CD4-positive, alpha-beta memory T cell (primary cell): ENCODE results near the gene CSF1R. TPM values are rescaled to one million over a fixed set of nuclear protein-coding genes. Genes with fewer than 3 reads are reported as not detected.

ENCODE experiments used
- CTCF ChIA-PET: fragments of 350-600 bp; sonication (Branson Sonifier 250); formaldehyde crosslinking; loops from one replicate; lab custom pipeline; 2021; ENCODE audit warnings: inconsistent platforms; ENCODE audit not compliant: partially characterized antibody; lab: Charles Lee
- POLR2A ChIA-PET: fragments of 350-600 bp; sonication (Branson Sonifier 250); formaldehyde crosslinking; loops from one replicate; lab custom pipeline; 2021; ENCODE audit not compliant: partially characterized antibody; lab: Charles Lee
- DNase-seq, 5 donors: peaks; one replicate each; pipeline versions ENCODE4 v3.0.0 to v3.0.0-alpha.2; 2020 to 2022; ENCODE audit warnings: mixed read lengths in 1 of 5
- H3K27ac ChIP-seq: one replicate; pipeline ENCODE4 v1.7.0; 2013; ENCODE audit warnings: low read depth, low read length
- H3K27me3 ChIP-seq: 2 replicates; pipeline ENCODE4 v1.7.0; 2013; ENCODE audit warnings: mild to moderate bottlenecking, low read length, moderate library complexity; ENCODE audit not compliant: insufficient read depth
- H3K36me3 ChIP-seq: 2 replicates; pipeline ENCODE4 v1.7.0; 2013; ENCODE audit warnings: mild to moderate bottlenecking, low read length, moderate library complexity; ENCODE audit not compliant: insufficient read depth
- H3K4me1 ChIP-seq: 2 replicates; pipeline ENCODE4 v1.7.0; 2013; ENCODE audit warnings: mild to moderate bottlenecking, low read length, moderate library complexity; ENCODE audit not compliant: insufficient read depth
- H3K4me3 ChIP-seq, 2 donors: one replicate each; pipeline ENCODE4 v1.7.0; 2013; ENCODE audit warnings: low read length in 2 of 2, mild to moderate bottlenecking in 1 of 2
- H3K9me3 ChIP-seq, 2 donors: one replicate each; pipeline ENCODE4 v1.7.0; 2013; ENCODE audit warnings: low read length in 2 of 2, control low read depth in 1 of 2; ENCODE audit not compliant: control insufficient read depth in 1 of 2
- H3K27ac Mint-ChIP-seq, 7 donors: one replicate each; pipeline ENCODE4 v1.8.0; 2020 to 2021; ENCODE audit warnings: mixed read lengths in 7 of 7, mild to moderate bottlenecking in 6 of 7, inconsistent platforms in 3 of 7, moderate library complexity in 3 of 7
- H3K27me3 Mint-ChIP-seq, 2 donors: one replicate each; pipeline ENCODE4 v1.8.0; 2020 to 2021; ENCODE audit warnings: mixed read lengths in 2 of 2
- H3K36me3 Mint-ChIP-seq, 2 donors: one replicate each; pipeline ENCODE4 v1.8.0; 2020 to 2021; ENCODE audit warnings: mixed read lengths in 2 of 2, inconsistent platforms in 1 of 2, mild to moderate bottlenecking in 1 of 2
- H3K4me1 Mint-ChIP-seq, 4 donors: one replicate each; pipeline ENCODE4 v1.8.0; 2020 to 2021; ENCODE audit warnings: mixed read lengths in 4 of 4, mild to moderate bottlenecking in 1 of 4
- H3K4me3 Mint-ChIP-seq, 8 donors: one replicate each; pipeline ENCODE4 v1.8.0; 2020 to 2021; ENCODE audit warnings: mixed read lengths in 8 of 8, mild to moderate bottlenecking in 7 of 8, moderate library complexity in 6 of 8, inconsistent platforms in 3 of 8
- H3K9me3 Mint-ChIP-seq, 8 donors: one replicate each; pipeline ENCODE4 v1.8.0; 2020 to 2021; ENCODE audit warnings: mixed read lengths in 8 of 8, mild to moderate bottlenecking in 5 of 8, inconsistent platforms in 3 of 8, moderate library complexity in 1 of 8
- intact Hi-C: fragments of 100-400 bp; cut with micrococcal nuclease; formaldehyde crosslinking; loops from one replicate; pipeline ENCODE4 v1.15.1; 2023
- polyA plus RNA-seq, 2 donors: library from polyadenylated mRNA; unstranded; fragments of 300-500 nt; fragmentation: Illumina TruSeq; gene quantifications; one replicate each; pipeline ENCODE4 v1.2.3, GENCODE V29; 2021
- total RNA-seq, 2 experiments: library from RNA; stranded (reverse); gene quantifications; one replicate each; pipeline ENCODE4 v1.2.3, GENCODE V29; 2021

CSF1R gene
- total and polyA plus RNA-seq, 4 experiments from 2014 or later = 0.04 to 2.9 (median 1.3) TPM

DNA sequence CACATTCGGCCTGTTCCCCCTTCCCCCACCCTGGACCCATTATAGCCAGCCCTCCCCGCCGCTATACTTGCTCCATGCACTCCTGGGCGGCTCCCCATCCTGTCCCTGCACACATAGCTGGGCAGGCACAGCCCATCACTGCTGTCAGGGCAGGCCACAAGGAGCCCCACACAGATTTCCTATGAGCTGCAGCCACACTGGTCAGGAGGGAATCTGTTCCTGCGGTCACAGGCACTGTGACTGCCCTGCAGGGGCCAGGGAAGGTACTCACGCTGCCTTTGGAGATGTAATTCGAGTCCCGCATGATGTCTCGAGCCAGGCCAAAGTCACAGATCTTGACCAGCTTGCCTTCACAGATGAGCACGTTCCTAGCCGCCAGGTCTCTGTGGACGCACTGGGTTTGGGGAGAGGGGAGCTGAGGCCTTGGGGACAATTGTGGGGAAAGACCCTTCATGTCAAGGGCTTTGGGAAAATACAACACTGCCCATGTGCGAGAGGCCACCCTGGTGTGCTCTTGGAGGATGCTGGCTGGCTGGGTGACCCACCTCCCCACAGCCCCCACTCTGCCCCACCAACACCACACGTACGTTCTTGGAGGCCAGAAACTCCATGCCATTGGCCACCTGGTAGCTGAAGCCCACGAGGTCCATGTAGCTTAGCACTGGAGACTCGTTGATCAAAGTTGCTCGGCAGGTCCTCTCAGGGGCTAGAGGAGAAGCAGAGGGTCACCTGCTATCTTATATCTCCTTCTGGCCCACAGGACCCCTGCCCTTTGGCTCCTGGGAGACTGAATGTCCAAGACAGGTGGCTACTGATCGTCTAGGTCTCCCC is 34.5 kb upstream of the CSF1R start:
- DNase-seq = no peak
- ChIA-PET POLR2A (no interaction called here), CTCF (no interaction called here)
- no peak overlapping the region for H3K27ac ChIP-seq
- no peaks in the 10 kb centered on the region for H3K4me1 ChIP-seq
- no peaks in the 10 kb centered on the region for H3K9me3 ChIP-seq
- no peak overlapping the region for H3K27ac Mint-ChIP-seq
- H3K4me3 Mint-ChIP-seq = no peak overlapping the region
- H3K4me1 Mint-ChIP-seq = no peaks in the 10 kb centered on the region
- H3K27me3 Mint-ChIP-seq = no peaks in the 10 kb centered on the region
- intact Hi-C loops = no loop called here
- no peaks in the 10 kb centered on the region for H3K9me3 Mint-ChIP-seq
- H3K36me3 Mint-ChIP-seq = no peaks in the 10 kb centered on the region
- H3K4me3 ChIP-seq = no peak overlapping the region
- no peaks in the 10 kb centered on the region for H3K36me3 ChIP-seq
- H3K27me3 ChIP-seq = no peaks in the 10 kb centered on the region

DNA sequence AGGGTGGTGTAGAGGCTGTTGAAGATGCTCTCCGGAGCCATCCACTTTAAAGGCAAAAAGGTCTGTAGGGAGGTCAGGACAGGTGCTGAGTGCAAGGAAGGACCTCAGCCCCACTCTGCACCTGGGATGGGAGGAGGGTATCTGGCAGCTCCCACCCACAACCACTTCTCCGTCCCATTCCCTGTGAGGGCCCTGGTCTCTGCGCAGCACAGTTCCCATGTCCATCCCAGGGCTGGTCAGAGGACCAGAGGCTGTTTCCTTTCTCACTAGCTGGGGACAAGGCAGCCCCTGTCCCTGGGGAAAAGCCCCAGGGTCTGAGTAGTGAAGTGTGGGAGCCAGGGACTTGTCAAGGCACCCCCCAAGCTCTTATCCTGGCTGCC is 33.7 kb upstream of the CSF1R start:
- Histone ChIP-seq H3K36me3 (no peaks in the 10 kb centered on the region), H3K9me3 (no peaks in the 10 kb centered on the region), H3K27ac (no peak overlapping the region), H3K4me1 (no peaks in the 10 kb centered on the region), H3K27me3 (no peaks in the 10 kb centered on the region), H3K4me3 (no peak overlapping the region)
- intact Hi-C loops = no loop called here
- Mint-ChIP-seq H3K4me1 (no peaks in the 10 kb centered on the region), H3K36me3 (no peaks in the 10 kb centered on the region), H3K27ac (no peak overlapping the region), H3K9me3 (no peaks in the 10 kb centered on the region), H3K27me3 (no peaks in the 10 kb centered on the region), H3K4me3 (no peak overlapping the region)
- CTCF ChIA-PET = no interaction called here
- DNase-seq = no peak
- POLR2A ChIA-PET = no interaction called here

DNA sequence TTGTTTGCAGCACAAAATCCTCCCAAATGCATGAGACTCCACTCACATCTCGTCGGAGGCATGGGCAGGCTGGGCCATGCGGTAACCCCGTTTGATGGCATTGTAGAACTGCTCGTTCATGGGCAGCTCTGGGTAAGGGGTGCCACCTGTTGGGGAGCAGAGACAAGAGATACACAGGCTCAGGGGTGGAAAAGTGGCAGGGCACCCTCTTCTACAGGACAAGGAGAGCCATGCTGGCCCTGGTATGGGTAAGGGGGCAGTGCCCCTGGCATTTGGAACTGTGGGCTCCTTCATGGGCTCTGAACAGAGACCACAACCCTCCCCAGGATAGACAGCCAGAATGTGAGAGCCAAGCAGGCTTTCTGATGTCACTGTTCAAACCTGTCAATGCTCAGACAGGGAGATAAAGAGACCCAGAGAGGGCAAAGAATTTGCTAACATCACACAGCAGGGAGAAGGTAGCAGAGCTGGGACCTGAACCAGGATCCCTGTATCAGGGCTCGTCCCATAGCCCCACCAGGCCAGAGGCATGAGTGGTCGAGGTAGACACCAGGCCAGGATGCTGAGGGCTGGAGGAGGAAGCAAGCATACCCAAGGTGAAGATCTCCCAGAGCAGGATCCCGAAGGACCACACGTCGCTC is 33.2 kb upstream of the CSF1R start:
- H3K27me3 Mint-ChIP-seq = no peaks in the 10 kb centered on the region
- Histone ChIP-seq H3K4me1 (no peaks in the 10 kb centered on the region), H3K27ac (no peak overlapping the region), H3K36me3 (no peaks in the 10 kb centered on the region), H3K27me3 (no peaks in the 10 kb centered on the region), H3K4me3 (no peak overlapping the region), H3K9me3 (no peaks in the 10 kb centered on the region)
- DNase-seq = no peak
- no peak overlapping the region for H3K27ac Mint-ChIP-seq
- intact Hi-C loops = no loop called here
- no peak overlapping the region for H3K4me3 Mint-ChIP-seq
- H3K36me3 Mint-ChIP-seq = no peaks in the 10 kb centered on the region
- POLR2A ChIA-PET = no interaction called here
- CTCF ChIA-PET = interaction anchor here (0.9 kb wide), 1 partner anchor 8 kb away, joined by 3 read pairs; no protein-coding TSS in a partner anchor
- no peaks in the 10 kb centered on the region for H3K9me3 Mint-ChIP-seq
- H3K4me1 Mint-ChIP-seq = no peaks in the 10 kb centered on the region

DNA sequence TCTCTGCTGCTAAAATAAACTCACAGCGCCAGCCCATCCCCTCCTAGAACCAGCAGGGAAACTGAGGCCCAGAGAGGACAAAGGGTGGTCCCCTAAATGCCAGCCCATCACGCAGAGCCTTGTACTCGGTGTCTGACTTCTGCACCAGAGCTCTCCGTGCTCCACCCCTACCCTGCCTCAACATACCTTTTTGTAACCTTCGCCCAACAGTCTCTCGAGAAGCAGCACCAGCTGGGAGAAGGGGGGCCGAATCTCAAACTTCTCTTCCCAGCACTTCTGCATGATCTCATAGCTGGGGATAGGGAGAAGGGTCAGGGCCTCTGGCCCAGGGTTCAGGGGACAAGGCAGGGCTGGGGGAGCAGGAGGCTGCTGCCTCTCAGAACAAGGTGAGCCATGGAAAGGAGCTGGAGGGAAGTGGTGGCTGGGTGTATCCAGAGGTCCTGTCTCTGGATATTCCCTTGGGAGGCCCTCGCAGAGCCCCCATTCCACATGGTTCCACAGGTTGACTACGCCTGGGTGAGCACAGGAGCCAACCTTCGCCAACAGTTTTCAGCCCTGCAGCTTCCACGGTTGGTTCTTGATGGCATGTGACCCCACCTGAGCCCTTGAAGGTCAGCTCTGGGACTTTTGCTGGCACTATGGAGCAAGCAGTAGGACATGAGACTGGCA is 32.3 kb upstream of the CSF1R start:
- DNase-seq = no peak
- no peaks in the 10 kb centered on the region for H3K4me1 Mint-ChIP-seq
- Histone ChIP-seq H3K4me3 (no peak overlapping the region), H3K27me3 (no peaks in the 10 kb centered on the region), H3K36me3 (no peaks in the 10 kb centered on the region), H3K9me3 (no peaks in the 10 kb centered on the region), H3K27ac (no peak overlapping the region), H3K4me1 (no peaks in the 10 kb centered on the region)
- no peaks in the 10 kb centered on the region for H3K9me3 Mint-ChIP-seq
- no peak overlapping the region for H3K27ac Mint-ChIP-seq
- intact Hi-C loops = no loop called here
- H3K4me3 Mint-ChIP-seq = no peak overlapping the region
- POLR2A ChIA-PET = no interaction called here
- no peaks in the 10 kb centered on the region for H3K36me3 Mint-ChIP-seq
- CTCF ChIA-PET = interaction anchor here (0.9 to 1.2 kb wide), 2 partner anchors 9 to 12 kb away, joined by 3 to 4 read pairs; no protein-coding TSS in a partner anchor
- H3K27me3 Mint-ChIP-seq = no peaks in the 10 kb centered on the region

DNA sequence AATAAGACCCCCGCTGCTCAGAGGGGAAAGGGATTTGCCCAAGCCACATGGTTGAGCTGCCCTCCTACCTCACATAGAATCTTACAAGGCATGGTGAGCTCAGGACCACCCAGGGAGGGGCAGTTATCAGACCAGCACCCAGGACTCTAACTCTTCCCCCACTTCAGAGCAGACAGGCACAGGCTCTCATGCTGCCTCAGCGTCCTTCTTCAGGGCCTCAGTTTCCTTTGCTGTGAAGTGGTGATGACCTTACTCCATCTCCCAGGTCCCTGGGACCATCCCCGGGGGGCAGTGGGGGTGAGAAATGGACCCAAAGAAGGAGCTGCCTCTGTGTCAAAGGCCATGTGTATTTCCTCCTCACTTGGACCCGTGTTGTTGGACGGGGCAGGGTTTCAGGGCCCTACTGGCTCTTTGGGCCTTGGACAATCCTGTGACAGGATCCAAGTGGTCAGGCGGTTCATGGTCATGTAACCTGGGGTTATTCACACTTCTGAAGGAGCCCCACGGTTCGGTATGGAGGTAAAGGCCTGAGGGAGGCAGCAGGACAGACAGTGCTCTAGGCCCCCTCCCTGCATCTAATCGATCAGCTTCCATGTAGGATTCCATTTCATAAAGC is 31.7 kb upstream of the CSF1R start:
- Histone ChIP-seq H3K27me3 (no peaks in the 10 kb centered on the region), H3K4me1 (no peaks in the 10 kb centered on the region), H3K36me3 (no peaks in the 10 kb centered on the region), H3K4me3 (no peak overlapping the region), H3K9me3 (no peaks in the 10 kb centered on the region), H3K27ac (no peak overlapping the region)
- H3K4me1 Mint-ChIP-seq = no peaks in the 10 kb centered on the region
- no peak overlapping the region for H3K4me3 Mint-ChIP-seq
- no peaks in the 10 kb centered on the region for H3K9me3 Mint-ChIP-seq
- no peak for DNase-seq
- no peaks in the 10 kb centered on the region for H3K36me3 Mint-ChIP-seq
- ChIA-PET CTCF (interaction anchor here (1.2 kb wide), 1 partner anchor 13 kb away, joined by 4 read pairs; no protein-coding TSS in a partner anchor), POLR2A (no interaction called here)
- intact Hi-C loops = no loop called here
- H3K27ac Mint-ChIP-seq = no peak overlapping the region
- H3K27me3 Mint-ChIP-seq = no peaks in the 10 kb centered on the region

DNA sequence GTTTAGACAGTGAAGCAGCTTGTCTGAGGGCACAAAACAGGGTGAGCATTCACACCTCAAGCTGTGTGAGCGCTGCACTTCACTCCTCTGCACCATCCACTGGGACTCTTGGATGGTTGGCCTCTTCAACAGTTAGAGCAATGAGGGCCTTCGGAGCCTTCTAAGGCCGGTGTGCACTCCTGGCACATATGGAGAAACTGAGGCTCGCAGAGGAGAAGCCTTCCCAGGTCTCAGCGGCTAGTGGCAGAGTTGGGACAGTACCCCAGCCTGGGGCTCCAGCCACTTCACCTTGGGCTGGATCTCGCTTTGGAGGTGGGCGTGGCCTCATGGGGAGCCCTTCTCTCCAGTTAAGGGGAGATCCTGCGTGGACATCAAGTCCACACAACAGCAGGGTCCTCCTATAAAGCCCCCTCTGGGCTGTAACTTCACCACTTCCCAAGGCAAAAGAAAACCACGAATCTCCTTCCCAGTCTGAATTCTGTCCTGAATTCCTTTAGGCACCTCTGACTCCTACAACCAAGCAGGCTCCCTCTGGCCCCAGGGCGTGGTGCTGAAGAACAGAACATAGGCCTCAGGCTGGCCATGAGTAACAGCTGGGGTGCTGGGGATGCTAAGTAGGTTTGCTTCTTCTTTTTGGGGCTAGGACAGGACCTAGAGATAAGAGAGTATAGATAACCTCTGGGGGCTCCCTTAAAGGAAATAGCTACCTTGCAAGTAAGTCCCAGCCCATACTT is 30.5 kb upstream of the CSF1R start:
- Histone ChIP-seq H3K27ac (no peak overlapping the region), H3K4me3 (no peak overlapping the region), H3K27me3 (no peaks in the 10 kb centered on the region), H3K36me3 (no peaks in the 10 kb centered on the region), H3K9me3 (no peaks in the 10 kb centered on the region), H3K4me1 (no peaks in the 10 kb centered on the region)
- no peak overlapping the region for H3K4me3 Mint-ChIP-seq
- POLR2A ChIA-PET = no interaction called here
- H3K9me3 Mint-ChIP-seq = no peaks in the 10 kb centered on the region
- H3K27ac Mint-ChIP-seq = no peak overlapping the region
- CTCF ChIA-PET = no interaction called here
- peaks cover 2 to 6% of the 10 kb centered on the region in 2 donors for H3K27me3 Mint-ChIP-seq
- peak in 1 of 5 donors; percentile 38 for DNase-seq
- H3K4me1 Mint-ChIP-seq = no peaks in the 10 kb centered on the region
- H3K36me3 Mint-ChIP-seq = no peaks in the 10 kb centered on the region
- intact Hi-C loops = no loop called here
